NOMO-1 (cell line): ENCODE results near the gene TNS3.

Source experiments
- DNase-seq, 2 experiments: peaks; one replicate each; lab custom pipeline; 2025; ENCODE audit not compliant: unreplicated experiment in 2 of 2; lab: John Stamatoyannopoulos, UW

The TNS3 gene

DNA sequence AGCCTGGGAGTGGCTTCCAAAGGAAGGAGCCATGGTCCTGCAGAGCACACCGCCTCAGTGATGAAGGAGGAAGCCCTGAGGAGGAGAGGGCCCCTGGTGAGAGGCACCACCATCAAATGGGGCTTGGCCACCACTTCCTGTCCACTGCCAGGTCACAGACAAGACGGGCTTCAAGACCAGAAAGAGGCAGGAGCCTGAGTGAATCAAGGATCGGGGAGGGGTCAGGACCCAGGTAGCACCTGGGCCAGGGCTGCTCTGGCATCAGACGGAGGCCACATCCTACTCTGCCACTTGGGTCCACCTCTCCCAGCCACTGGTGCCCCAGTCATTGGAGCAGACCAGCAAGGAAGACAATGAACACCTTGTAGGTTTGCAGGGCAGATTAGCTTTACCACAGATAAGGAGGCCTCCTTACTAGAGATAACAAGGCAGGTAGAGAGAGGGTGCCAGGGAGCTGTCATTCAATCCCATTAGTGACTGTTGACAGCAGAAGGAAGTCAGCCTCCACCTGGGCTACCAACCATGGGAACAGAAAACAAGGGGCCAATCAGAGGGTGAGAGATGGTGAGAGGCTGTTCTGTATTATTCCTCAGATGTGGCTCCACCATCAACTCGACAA, 143.4 kb downstream of the TNS3 start:
- no peak for DNase-seq

DNA sequence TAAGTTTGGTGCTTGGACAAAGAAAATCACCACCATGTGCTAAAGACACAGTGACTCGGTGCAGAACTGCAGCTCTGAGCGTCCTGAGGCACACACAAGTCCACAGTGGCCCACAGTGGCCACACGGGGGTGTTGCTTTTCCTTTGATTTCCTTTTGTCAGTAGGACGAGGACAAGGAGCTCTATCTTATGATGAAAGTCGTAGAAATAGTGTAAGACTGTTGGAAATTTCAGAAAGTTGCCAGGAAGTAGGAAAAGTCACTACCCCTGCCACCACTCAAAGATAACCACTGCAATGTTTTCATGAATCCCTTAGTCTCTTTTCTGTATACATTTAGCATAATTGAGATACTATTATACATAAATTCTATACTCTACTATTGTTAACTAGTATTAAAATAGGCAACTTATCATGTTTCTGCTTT, 146.0 kb downstream of the TNS3 start:
- no peak for DNase-seq

DNA sequence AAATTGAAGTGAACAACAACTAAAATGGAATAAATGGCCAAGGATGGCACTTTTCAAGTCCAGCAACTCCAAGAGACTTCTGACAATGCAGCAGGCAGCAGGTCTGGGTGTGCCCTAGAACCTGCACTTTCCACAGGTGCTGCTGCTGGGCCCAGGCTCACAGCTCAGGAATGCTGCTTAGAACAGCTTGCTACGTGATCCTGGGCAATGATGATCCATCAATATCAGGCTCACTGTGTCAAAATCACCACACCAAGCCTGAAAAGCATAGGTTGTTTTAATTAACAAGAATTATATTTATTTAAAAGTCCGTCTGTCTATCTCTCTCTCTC, 148.4 kb downstream of the TNS3 start:
- DNase-seq = no peak

DNA sequence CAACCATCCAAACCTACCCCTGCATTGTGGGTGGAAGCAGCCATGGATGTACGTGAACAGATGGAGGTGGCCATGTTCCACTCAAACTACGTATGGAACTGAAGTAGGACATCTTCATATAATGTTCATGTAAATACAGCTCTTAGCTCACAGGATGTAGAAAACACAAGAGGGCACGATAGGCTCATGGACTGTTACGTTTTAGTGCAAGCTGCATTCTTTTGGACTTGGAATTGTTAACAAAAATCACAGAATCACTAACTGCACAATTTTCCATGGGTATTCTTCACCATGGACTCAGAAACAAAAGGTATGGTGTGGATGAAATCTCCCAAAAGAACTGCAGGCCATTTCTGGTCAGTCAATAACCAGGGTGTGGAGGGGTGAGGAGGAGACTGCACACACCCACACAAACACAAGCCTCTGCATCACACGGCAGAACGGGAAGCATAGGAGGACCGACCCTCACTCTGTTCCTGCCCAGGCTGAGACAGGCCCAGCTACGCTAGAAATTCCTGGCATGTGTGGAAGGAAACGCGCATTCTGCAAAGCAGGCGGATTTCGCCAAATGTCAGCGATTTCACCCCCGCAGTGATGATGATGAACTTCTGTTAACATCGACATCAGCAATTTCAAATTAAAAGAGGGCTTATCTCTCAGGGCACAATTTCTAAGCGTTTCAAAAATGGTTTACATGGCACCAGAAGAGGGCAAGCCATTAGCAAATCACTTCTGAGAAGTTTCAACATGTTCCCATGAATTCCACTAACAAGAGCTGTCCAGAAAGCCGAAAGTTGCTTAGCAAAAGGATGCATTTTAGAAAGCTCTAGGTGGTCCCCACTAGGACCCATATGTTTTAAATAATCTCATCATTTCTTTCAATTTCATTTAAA, 149.0 kb downstream of the TNS3 start:
- no peak for DNase-seq

DNA sequence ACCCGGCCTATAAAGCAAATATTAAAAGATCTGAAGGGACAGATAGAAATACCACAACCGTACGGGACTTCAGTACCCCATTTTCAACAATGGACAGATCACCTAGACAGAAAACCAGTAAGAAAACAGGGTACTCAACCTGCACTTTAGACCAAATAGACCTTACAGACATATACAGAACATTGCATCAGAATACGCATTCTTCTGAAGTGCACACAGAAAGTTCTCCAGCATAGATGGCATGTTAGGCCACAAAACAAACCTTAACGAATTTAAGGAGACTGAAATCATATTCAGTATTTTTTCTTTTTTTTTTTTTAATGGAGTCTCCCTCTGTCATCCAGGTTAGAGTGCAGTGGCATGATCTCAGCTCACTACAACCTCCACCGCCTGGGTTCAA, 151.5 kb downstream of the TNS3 start:
- DNase-seq = no peak

DNA sequence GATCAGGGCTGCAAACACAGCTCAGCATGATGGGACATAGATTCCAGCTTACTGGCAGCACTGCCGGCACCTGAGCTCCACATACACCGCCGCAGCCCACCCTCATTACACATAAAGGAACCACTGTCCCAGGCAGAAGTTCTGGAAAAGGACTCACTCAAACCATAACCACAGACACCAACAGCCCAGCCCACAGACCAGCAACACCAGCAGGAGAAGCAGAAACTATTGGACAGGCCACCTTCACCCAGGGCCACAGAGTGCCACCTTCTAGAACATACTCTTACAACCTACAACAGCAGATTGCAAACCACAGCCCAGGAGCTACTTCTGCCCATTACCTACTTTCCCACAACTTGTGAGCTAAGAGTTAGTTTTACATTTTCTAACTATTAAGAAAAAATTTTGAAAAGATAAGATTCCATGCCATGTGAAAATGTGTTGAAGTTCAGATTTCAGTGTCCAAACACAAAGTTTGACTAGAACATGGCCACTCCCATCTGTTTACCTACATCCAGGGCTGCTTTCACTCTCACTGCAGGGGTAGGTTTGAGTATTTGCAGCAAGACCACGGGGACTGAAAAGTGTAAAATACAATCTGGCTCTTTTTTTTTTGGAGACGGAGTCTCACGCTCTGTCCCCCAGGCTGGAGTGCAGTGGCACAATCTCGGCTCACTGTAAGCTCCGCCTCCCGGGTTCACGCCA, 153.0 kb downstream of the TNS3 start:
- no peak for DNase-seq

DNA sequence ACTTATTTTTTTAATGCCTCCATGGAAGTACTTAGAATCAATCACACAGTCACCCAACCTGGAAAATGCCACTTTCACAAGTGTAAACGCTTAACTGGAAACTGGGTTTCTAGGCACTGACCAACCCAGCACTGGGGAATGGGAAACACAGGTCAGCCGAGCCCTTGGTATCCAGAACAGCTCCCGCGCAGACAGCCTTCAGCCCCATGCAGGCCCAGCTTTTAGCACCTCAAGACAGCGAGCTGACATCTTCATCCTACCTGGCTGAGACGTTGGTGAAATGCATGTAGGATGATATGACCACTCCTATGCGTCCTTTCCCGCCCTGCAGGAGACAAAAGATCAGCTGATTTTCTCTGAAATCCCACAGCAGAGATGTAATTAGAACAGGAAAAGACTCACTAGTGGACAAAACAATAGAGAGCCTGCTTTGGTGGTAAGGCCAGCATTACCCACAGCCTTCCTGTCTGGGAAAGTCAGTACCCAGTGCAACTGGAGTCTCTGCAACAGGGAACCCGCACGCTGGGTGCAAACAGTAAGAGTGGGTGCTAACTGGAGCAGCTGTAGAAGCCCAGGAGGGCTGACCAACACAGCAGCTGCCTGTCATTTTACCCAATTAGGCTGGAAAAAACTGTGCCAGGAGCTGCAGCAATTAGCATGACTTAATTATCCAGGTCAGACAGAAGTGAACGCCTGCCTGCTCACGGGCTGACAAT, 153.7 kb downstream of the TNS3 start:
- DNase-seq = no peak

DNA sequence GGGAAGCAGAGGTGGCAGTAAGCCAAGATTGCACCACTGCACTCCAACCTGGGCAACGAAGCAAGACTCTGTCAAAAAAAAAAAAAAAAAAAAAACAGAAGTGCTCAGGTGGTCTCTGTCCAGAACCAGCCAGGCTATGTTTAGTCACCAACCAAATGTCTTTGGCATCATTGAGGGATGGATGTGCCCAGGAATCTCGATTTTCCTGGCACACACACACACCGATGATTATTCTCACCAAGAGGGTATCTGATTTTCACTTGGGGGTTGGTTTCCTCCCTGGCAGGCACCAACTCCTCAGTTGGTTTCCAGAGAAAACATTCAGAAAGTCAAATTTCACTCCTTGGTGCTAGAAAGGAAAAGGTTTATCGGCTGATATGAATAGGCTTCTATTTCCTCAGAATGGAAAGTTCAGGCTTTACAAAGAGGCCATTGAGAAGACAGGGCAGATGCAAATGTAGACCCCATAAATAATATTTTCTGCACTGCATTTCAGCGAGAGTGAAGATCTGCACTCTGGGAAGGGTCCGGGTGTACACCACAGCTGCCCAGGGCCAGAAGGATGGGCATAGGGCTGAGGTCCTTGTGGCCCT, 154.8 kb downstream of the TNS3 start:
- DNase-seq = no peak

DNA sequence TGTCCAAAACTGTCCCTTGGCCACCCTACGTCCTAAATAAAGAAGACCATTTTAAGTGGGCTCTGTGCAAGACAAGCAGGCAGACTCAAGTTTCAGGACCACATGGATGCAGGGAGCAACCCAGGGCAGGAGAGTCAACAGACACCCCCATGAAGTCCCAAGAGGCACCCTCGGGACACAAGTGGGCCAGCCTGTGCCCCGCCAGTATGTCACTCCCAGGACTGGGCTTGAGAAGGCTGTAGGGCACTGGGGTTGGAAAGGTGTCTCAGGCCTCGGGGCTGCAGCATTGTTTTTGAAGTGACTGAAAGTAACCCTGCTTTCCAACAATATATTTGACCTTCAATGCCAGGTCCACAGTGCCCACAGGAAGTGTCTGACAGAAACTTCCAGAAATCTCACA, 157.4 kb downstream of the TNS3 start:
- no peak for DNase-seq

DNA sequence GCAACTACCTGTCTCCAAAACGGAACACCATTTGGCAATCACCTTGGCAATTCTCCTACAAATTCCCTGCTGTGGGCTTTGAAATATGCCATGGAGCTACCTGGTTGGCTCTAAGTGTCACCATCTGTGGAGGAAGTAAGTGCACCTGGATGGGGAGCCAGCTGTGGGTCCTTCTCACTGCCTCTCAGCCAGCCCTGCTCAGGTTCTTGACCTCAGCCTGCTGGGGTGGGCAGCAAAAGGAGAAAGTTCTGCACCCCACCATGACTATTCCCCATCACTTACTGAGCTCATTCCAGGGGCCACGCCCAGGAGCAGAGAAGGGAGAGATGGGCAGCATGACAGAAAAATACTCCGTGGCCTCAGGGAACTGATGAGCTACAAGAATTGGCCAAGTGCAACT, 158.7 kb downstream of the TNS3 start:
- DNase-seq = no peak

DNA sequence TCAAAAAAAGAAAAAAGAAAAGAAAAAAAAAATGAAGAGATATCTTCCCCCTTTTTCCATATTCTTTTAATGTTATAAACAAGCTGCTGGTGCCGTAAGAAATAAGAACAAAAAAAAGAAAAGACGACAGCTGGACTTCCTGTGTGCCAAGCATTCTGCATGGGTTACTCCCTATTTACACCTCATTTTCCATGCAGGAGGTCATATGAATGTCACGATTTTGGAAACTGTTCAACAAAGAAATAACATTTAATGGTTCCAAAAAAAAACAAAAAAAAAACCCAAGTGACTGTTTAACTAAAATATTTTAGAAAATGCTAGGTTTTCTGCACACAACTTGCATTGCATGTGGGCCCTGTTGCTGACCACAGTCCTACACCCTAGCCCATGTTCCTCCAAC, 159.3 kb downstream of the TNS3 start:
- no peak for DNase-seq

DNA sequence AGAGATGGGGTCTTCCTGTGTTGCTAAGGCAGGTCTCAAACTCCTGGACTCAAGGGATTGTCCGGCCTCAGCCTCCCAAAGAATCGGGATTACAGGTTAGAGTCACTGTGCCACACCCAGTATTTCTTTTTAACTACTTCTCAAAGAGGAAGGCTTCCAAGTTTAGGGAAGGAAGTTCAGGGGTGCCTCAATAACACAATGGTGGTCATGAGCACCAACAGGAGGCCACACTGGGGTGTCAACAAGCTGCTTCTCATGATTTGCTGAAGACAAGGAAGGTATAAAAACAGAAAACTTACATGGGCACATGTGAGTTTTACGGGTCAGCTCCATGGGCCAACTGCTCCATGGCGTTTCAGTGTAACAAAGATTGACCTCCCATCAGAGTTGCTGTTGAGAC, 160.5 kb downstream of the TNS3 start:
- DNase-seq = no peak

DNA sequence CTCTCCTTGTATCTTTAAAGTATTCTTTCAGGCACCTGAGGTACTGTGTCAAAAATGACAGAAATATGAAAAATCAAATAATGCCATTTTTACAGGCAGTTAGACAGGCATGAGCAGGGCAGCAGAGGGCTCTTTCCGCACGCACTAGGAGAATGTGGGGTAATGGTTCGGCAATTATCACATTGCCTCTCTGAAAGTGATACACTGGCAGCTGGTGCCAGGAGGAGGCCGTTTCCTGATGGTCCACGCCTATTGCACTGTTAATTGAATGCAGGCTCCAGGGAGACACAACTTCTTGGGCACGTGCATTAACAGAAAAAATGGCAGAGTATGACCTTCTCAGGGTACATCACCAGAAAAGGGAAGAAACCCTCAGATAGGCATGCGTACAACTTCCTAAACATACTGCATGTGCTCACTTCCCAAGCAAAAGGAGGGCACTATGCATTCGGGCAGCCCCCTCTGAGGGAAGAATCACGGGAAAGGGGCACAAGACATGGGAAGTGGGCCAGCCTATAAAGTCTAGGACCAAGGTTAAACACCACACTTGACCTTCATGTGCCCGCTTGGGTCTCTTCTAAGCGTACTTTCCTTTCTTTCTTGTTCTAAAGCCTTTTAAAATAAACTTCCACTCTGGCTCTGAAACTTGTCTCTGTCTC, 161.7 kb downstream of the TNS3 start:
- DNase-seq = no peak

DNA sequence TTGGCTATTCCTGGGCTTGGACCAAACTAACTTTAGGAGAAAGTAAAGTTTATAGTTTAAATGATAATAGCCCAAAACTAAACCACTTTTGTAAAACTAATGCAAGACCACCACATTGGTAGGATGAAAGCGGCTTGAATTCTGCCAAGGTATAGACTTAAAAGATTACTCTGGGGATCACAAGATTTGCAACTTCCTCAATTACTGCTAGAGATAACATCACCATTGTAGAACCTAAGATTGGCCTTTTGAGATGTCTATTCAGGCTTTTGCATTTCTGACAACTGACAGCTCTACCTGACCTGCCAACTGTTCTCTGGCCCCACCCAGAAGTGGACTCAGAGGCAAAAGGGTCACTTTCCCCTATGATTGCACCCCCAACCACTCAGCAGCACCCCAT, 162.4 kb downstream of the TNS3 start:
- no peak for DNase-seq

DNA sequence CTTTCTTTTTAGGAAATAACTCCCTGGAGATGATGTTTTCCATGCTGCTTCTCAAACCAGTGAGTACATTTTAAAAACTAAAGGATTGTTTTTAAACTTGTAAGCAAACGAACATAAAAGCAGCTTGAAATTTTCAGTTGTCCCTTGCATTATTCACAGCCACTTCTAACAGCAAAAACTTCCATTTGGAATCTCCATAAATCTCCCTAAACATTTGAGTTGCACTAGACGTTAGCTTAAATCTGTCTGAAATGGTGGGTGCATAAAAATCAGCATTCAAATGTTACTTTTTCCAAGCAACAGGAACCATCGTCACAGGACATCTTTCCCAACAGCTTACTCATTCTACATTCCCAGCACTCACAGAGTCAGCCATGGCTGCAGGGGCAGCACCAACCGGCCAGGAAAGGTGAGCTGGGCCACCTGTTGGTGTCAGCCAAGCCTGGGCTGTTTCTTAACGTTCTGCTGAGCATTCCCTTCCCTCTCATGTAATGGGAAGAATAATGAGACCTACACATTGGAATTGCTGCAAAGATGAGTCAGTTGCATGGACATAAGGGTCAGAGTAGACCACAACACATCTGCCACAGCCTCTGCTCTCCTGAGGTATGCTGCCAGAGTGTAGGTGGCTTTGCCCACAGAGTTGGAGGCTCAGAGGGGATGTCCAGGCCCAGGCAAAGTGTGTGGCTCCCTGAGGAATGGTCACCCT, 163.2 kb downstream of the TNS3 start:
- no peak for DNase-seq

DNA sequence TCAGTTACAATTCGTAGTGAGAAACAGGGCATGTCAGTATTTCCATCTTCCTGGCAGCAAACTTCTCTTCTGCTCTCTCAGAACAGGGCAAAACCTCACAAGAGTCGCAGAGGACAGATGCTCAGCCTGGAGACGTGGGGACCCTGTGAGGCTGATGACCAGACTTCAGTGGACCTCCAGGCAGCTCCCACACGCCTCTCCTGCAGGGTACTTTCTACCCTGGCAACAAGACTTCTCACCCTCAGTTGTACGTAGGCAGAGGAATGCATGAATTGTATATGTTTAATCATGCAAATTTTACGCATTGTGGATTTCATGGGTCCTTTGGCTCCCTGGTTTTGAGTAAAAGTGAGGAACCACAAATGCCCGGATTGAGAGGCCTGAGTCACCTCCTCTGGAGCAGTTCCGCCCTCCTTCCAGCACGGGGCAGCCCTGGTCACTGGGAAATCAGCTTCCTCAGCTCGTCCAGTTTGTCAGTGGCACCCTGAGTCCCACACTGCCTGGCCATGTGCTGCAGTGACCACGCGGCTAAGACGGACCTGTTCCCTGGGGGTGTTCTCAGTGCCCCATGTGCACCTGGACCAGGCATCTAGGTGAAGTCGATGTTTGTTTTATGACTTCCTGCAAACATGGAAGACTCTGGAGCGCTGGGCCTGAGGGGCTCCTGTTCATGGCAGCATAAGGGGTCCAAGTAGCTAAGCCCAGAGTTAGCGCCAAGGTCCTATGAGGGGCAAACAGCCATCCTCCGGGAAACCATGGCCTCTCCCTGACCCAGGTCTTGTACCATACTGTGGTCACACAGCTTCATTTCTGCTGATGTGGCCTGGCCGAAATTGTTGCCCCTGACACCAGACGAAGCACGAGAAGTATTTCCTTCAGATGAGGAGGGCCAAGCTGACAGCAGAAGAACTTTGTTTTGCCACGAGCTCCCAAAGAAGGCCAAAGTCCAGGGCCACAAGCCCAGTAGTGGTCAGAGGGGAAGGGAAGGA, 165.1 kb downstream of the TNS3 start:
- DNase-seq = no peak

DNA sequence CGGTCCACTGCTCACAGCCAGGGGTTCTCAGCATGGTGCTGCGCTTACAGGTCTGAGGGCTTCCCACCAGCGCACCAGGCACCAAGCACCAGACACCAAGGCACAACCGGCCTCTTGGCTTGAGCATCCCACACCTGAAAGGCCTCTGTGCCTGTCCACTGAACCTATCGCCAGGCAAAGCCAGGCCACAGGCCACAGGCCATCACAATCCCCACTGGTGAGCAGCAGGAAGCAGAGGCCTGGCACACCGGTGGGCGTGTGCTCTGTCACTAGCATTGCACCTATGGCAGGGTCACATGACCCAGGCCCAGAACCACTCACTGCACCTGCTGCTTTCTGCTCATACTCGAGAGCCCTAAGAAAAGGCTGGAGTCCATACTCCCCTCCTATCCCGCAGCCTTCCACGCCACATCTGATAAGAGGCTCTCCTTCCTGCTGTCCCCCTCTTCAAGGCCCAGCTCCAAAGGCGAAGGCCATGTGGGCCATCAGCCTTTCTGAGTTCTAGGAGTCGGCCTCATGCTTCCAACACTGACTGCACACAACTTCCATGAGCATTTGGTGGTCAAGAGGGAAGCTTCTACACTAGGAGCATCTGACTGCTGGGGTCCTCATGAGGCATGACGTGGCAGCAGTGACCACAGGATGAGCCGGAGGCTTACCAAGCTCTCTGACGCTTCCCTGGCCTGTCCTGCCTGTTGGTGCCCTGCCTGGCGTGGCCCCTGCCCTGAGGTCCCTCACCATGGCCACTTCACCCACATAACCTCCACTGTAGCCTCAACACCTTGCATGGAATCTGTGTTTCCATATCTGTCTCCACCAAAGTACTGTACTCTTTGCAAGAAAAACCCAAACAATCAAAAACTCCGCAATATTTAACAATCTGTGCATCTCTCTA, 166.3 kb downstream of the TNS3 start:
- DNase-seq = no peak
